Activated CD4-positive, alpha-beta memory T cell treated with anti-CD3 and anti-CD28 coated beads, Interleukin-2, amount 10 ng/mL, durations not matched to agents 7 days and 5 days (primary cell): Measurements from ENCODE around the gene LRP1B. TPM values are rescaled to one million over a fixed set of nuclear protein-coding genes. Genes with fewer than 3 reads are reported as not detected.

Source experiments
- CTCF ChIA-PET: fragments of 350-600 bp; sonication (Branson Sonifier 250); formaldehyde crosslinking; loops from one replicate; lab custom pipeline; 2021; ENCODE audit warnings: antibody characterized with exemption, inconsistent platforms; lab: Charles Lee
- POLR2A ChIA-PET: fragments of 350-600 bp; sonication (Branson Sonifier 250); formaldehyde crosslinking; loops from one replicate; lab custom pipeline; 2021; ENCODE audit warnings: antibody characterized with exemption; lab: Charles Lee
- DNase-seq: peaks from one replicate; pipeline ENCODE4 v3.0.0-alpha.2; 2020
- H3K27ac Mint-ChIP-seq: one replicate; pipeline ENCODE4 v1.8.0; 2021; ENCODE audit warnings: mild to moderate bottlenecking, mixed read lengths
- H3K27me3 Mint-ChIP-seq: one replicate; pipeline ENCODE4 v1.8.0; 2021; ENCODE audit warnings: mixed read lengths
- H3K36me3 Mint-ChIP-seq: one replicate; pipeline ENCODE4 v1.8.0; 2021; ENCODE audit warnings: low read depth, mixed read lengths
- H3K4me1 Mint-ChIP-seq: one replicate; pipeline ENCODE4 v1.8.0; 2021; ENCODE audit warnings: mixed read lengths
- H3K4me3 Mint-ChIP-seq: one replicate; pipeline ENCODE4 v1.8.0; 2021; ENCODE audit warnings: mild to moderate bottlenecking, mixed read lengths
- H3K9me3 Mint-ChIP-seq: one replicate; pipeline ENCODE4 v1.8.0; 2021; ENCODE audit warnings: mixed read lengths
- total RNA-seq, 2 experiments: library from RNA; stranded (reverse); gene quantifications; one replicate each; pipeline ENCODE4 v1.2.3, GENCODE V29; 2021

Gene LRP1B
- total RNA-seq, 2 experiments from 2014 or later = not detected

- Mint-ChIP-seq H3K9me3 (no peaks in the 10 kb centered on the region), H3K4me3 (no peak overlapping the region), H3K4me1 (no peaks in the 10 kb centered on the region), H3K36me3 (no peaks in the 10 kb centered on the region), H3K27ac (no peak overlapping the region), H3K27me3 (peaks cover 4% of the 10 kb centered on the region)
- ChIA-PET POLR2A (no interaction called here), CTCF (no interaction called here)
- no peak for DNase-seq
Observed at GRCh38 chr2:142136571-142136970, 5.8 kb upstream of the LRP1B start.

GRCh38 chr2:142134911-142135310 lies 4.1 kb upstream of the LRP1B start:
- POLR2A ChIA-PET = no interaction called here
- Mint-ChIP-seq H3K27ac (no peak overlapping the region), H3K4me3 (no peak overlapping the region), H3K4me1 (peaks cover 6% of the 10 kb centered on the region), H3K36me3 (no peaks in the 10 kb centered on the region), H3K27me3 (peaks cover 19% of the 10 kb centered on the region), H3K9me3 (no peaks in the 10 kb centered on the region)
- DNase-seq = no peak
- CTCF ChIA-PET = no interaction called here

GRCh38 chr2:142130111-142131009 lies 456 bp downstream of the LRP1B start:
- Mint-ChIP-seq H3K4me3 (no peak overlapping the region), H3K4me1 (peaks cover 6% of the 10 kb centered on the region), H3K27ac (no peak overlapping the region), H3K27me3 (peaks cover 26% of the 10 kb centered on the region), H3K36me3 (no peaks in the 10 kb centered on the region), H3K9me3 (no peaks in the 10 kb centered on the region)
- DNase-seq = no peak
- POLR2A ChIA-PET = no interaction called here
- CTCF ChIA-PET = interaction anchor here (0.8 kb wide), 1 partner anchor 10 kb away, joined by 5 read pairs; no protein-coding TSS in a partner anchor

GRCh38 chr2:142128105-142128504 lies 2.7 kb downstream of the LRP1B start:
- Mint-ChIP-seq H3K4me1 (peaks cover 6% of the 10 kb centered on the region), H3K27ac (no peak overlapping the region), H3K27me3 (peaks cover 26% of the 10 kb centered on the region), H3K36me3 (no peaks in the 10 kb centered on the region), H3K9me3 (no peaks in the 10 kb centered on the region), H3K4me3 (no peak overlapping the region)
- DNase-seq = no peak
- ChIA-PET CTCF (interaction anchor here (1.5 kb wide), 1 partner anchor 12 kb away, joined by 6 read pairs; no protein-coding TSS in a partner anchor), POLR2A (no interaction called here)

GRCh38 chr2:142127248-142127647 lies 3.6 kb downstream of the LRP1B start:
- H3K4me1 Mint-ChIP-seq = peaks cover 6% of the 10 kb centered on the region
- H3K4me3 Mint-ChIP-seq = no peak overlapping the region
- no peaks in the 10 kb centered on the region for H3K9me3 Mint-ChIP-seq
- H3K36me3 Mint-ChIP-seq = no peaks in the 10 kb centered on the region
- CTCF ChIA-PET = no interaction called here
- DNase-seq = no peak
- peaks cover 24% of the 10 kb centered on the region for H3K27me3 Mint-ChIP-seq
- H3K27ac Mint-ChIP-seq = no peak overlapping the region
- POLR2A ChIA-PET = no interaction called here

- ChIA-PET CTCF (no interaction called here), POLR2A (no interaction called here)
- Mint-ChIP-seq H3K4me1 (no peaks in the 10 kb centered on the region), H3K36me3 (no peaks in the 10 kb centered on the region), H3K4me3 (no peak overlapping the region), H3K27ac (no peak overlapping the region), H3K27me3 (peaks cover 5% of the 10 kb centered on the region), H3K9me3 (peaks cover 2% of the 10 kb centered on the region)
- no peak for DNase-seq
Observed at GRCh38 chr2:142124706-142125105, 6.1 kb downstream of the LRP1B start.

- ChIA-PET CTCF (no interaction called here), POLR2A (no interaction called here)
- Mint-ChIP-seq H3K27ac (no peak overlapping the region), H3K9me3 (peaks cover 4% of the 10 kb centered on the region), H3K4me1 (no peaks in the 10 kb centered on the region), H3K36me3 (no peaks in the 10 kb centered on the region), H3K27me3 (no peaks in the 10 kb centered on the region), H3K4me3 (no peak overlapping the region)
- no peak for DNase-seq
Observed at GRCh38 chr2:142119347-142119746, 11.5 kb downstream of the LRP1B start.

GRCh38 chr2:142112757-142113221 lies 18.0 kb downstream of the LRP1B start:
- CTCF ChIA-PET = no interaction called here
- DNase-seq = no peak

GRCh38 chr2:142104134-142104758 lies 26.6 kb downstream of the LRP1B start:
- H3K27me3 Mint-ChIP-seq = no peaks in the 10 kb centered on the region
- ChIA-PET CTCF (no interaction called here), POLR2A (no interaction called here)
- H3K9me3 Mint-ChIP-seq = peaks cover 3% of the 10 kb centered on the region
- no peak overlapping the region for H3K27ac Mint-ChIP-seq
- DNase-seq = no peak
- H3K4me1 Mint-ChIP-seq = no peaks in the 10 kb centered on the region
- H3K36me3 Mint-ChIP-seq = no peaks in the 10 kb centered on the region
- no peak overlapping the region for H3K4me3 Mint-ChIP-seq

More at GRCh38 chr2:142112757-142113221, 18.0 kb downstream of the LRP1B start:
- H3K4me1 Mint-ChIP-seq = no peaks in the 10 kb centered on the region
- H3K27me3 Mint-ChIP-seq = no peaks in the 10 kb centered on the region
- H3K9me3 Mint-ChIP-seq = peaks cover 2% of the 10 kb centered on the region
- H3K36me3 Mint-ChIP-seq = no peaks in the 10 kb centered on the region
- POLR2A ChIA-PET = no interaction called here
- no peak overlapping the region for H3K4me3 Mint-ChIP-seq
- no peak overlapping the region for H3K27ac Mint-ChIP-seq

- H3K27ac Mint-ChIP-seq = no peak overlapping the region
- H3K27me3 Mint-ChIP-seq = no peaks in the 10 kb centered on the region
- no peak for DNase-seq
- peaks cover 3% of the 10 kb centered on the region for H3K9me3 Mint-ChIP-seq
- H3K36me3 Mint-ChIP-seq = no peaks in the 10 kb centered on the region
- ChIA-PET CTCF (no interaction called here), POLR2A (no interaction called here)
- no peak overlapping the region for H3K4me3 Mint-ChIP-seq
- H3K4me1 Mint-ChIP-seq = no peaks in the 10 kb centered on the region
Observed at GRCh38 chr2:142100970-142101369, 29.8 kb downstream of the LRP1B start.

- ChIA-PET POLR2A (no interaction called here), CTCF (no interaction called here)
Observed at GRCh38 chr2:142100139-142100873, 30.5 kb downstream of the LRP1B start.

GRCh38 chr2:142097711-142098110 lies 33.1 kb downstream of the LRP1B start:
- H3K27ac Mint-ChIP-seq = no peak overlapping the region
- no peak for DNase-seq
- no peaks in the 10 kb centered on the region for H3K36me3 Mint-ChIP-seq
- no peaks in the 10 kb centered on the region for H3K4me1 Mint-ChIP-seq
- no peak overlapping the region for H3K4me3 Mint-ChIP-seq
- POLR2A ChIA-PET = no interaction called here
- CTCF ChIA-PET = no interaction called here
- peaks cover 3% of the 10 kb centered on the region for H3K9me3 Mint-ChIP-seq
- no peaks in the 10 kb centered on the region for H3K27me3 Mint-ChIP-seq

More at GRCh38 chr2:142100139-142100873, 30.5 kb downstream of the LRP1B start:
- Mint-ChIP-seq H3K36me3 (no peaks in the 10 kb centered on the region), H3K4me1 (no peaks in the 10 kb centered on the region), H3K27ac (no peak overlapping the region), H3K4me3 (no peak overlapping the region), H3K27me3 (no peaks in the 10 kb centered on the region), H3K9me3 (peaks cover 3% of the 10 kb centered on the region)
- no peak for DNase-seq

GRCh38 chr2:142095647-142096046 lies 35.2 kb downstream of the LRP1B start:
- no peaks in the 10 kb centered on the region for H3K36me3 Mint-ChIP-seq
- H3K9me3 Mint-ChIP-seq = no peaks in the 10 kb centered on the region
- ChIA-PET POLR2A (no interaction called here), CTCF (no interaction called here)
- no peak overlapping the region for H3K27ac Mint-ChIP-seq
- H3K27me3 Mint-ChIP-seq = no peaks in the 10 kb centered on the region
- no peaks in the 10 kb centered on the region for H3K4me1 Mint-ChIP-seq
- no peak for DNase-seq
- H3K4me3 Mint-ChIP-seq = no peak overlapping the region
